K562 (cell line): ENCODE data around the gene DOLK. TPM values are rescaled to one million over a fixed set of nuclear protein-coding genes. Genes with fewer than 3 reads are reported as not detected.

Experiments used
- BMI1 ChIP-seq: fragments of 150-350 bp; IDR thresholded peaks from 2 replicates; pipeline ENCODE4 v1.6.1; 2014; ENCODE audit warnings: low read length
- CHD1 ChIP-seq: fragments of 200-600 bp; sonication (generic); IDR thresholded peaks from one replicate; pipeline ENCODE4 v1.6.1; 2012; ENCODE audit warnings: mild to moderate bottlenecking, moderate library complexity, low read length, inconsistent platforms
- CHD4 ChIP-seq: fragments of 200-600 bp; sonication (generic); IDR thresholded peaks from 3 replicates; pipeline ENCODE4 v1.6.1; 2012; ENCODE audit warnings: low read depth, mild to moderate bottlenecking, mixed read lengths, low read length, inconsistent platforms; ENCODE audit not compliant: insufficient read depth, insufficient replicate concordance, poor library complexity, severe bottlenecking
- CREBBP ChIP-seq: IDR thresholded peaks from one replicate; pipeline ENCODE4 v1.6.1; 2012; ENCODE audit warnings: low read depth, mild to moderate bottlenecking, control low read depth, inconsistent platforms, low read length
- GTF3C2 ChIP-seq: IDR thresholded peaks from 3 replicates; pipeline ENCODE4 v1.6.1; 2011; ENCODE audit warnings: borderline replicate concordance, mild to moderate bottlenecking, moderate library complexity; ENCODE audit not compliant: insufficient read length; ENCODE audit errors: extremely low read depth
- HMG20A ChIP-seq: fragments of 450-650 bp; formaldehyde crosslinking; conservative IDR thresholded peaks from 2 replicates; pipeline ENCODE4 v1.4.0; 2020; ENCODE audit warnings: mild to moderate bottlenecking, mixed read lengths
- HSF4 ChIP-seq: fragments of 250-450 bp; sonication (Bioruptor Pico); IDR thresholded peaks from 2 replicates; pipeline ENCODE4 v2.1.2; 2022; ENCODE audit warnings: mild to moderate bottlenecking, moderate library complexity, borderline replicate concordance
- ID3 ChIP-seq, 2 experiments: fragments of 250-450 bp in 1 of 2; fragments of 450-650 bp in 1 of 2; sonication (Bioruptor Pico) in 1 of 2; IDR thresholded peaks; 2 replicates each; pipeline versions ENCODE4 v1.6.1 to v1.8.0; 2016 to 2021; ENCODE audit warnings: mild to moderate bottlenecking in 2 of 2, moderate library complexity in 2 of 2, missing compliant biosample characterization in 1 of 2, missing genetic modification characterization in 1 of 2
- NFRKB ChIP-seq: fragments of 450-650 bp; IDR thresholded peaks from 2 replicates; pipeline ENCODE4 v1.6.1; 2016; ENCODE audit warnings: low read depth
- SNIP1 ChIP-seq: fragments of 450-650 bp; IDR thresholded peaks from 2 replicates; pipeline ENCODE4 v1.7.1; 2017; ENCODE audit warnings: low read depth, mild to moderate bottlenecking
- THAP12 ChIP-seq: fragments of 250-450 bp; sonication (Bioruptor Pico); IDR thresholded peaks from 2 replicates; pipeline ENCODE4 v1.9.0; 2021; ENCODE audit warnings: mild to moderate bottlenecking, inconsistent platforms
- ZFP30 ChIP-seq: fragments of 250-450 bp; sonication (Bioruptor Pico); IDR thresholded peaks from 2 replicates; pipeline ENCODE4 v1.8.0; 2022; ENCODE audit warnings: moderate library complexity, mild to moderate bottlenecking, inconsistent platforms, borderline replicate concordance
- ZNF551 ChIP-seq: fragments of 250-450 bp; sonication (Bioruptor Pico); IDR thresholded peaks from 2 replicates; pipeline ENCODE4 v1.5.0; 2021; ENCODE audit warnings: mild to moderate bottlenecking, moderate library complexity
- ZNF696 ChIP-seq: fragments of 250-450 bp; sonication (Bioruptor Pico); conservative IDR thresholded peaks from 2 replicates; pipeline ENCODE4 v1.4.0; 2020; ENCODE audit warnings: mild to moderate bottlenecking, moderate library complexity
- ZNF76 ChIP-seq: fragments of 250-450 bp; sonication (Bioruptor Pico); IDR thresholded peaks from 2 replicates; pipeline ENCODE4 v1.4.0; 2020; ENCODE audit warnings: mild to moderate bottlenecking, moderate library complexity, borderline replicate concordance
- polyA plus RNA-seq, 8 experiments: library from polyadenylated mRNA; depleted of rRNA in 4 of 8; stranded (reverse) in 5 of 8; unstranded in 3 of 8; fragments of >200 nt; fragmentation: Nextera tagmentation in 2 of 8; fragmentation: Illumina TruSeq in 1 of 8; extraction: Ambion mirVana in 2 of 8; extraction: Trizol in 1 of 8; gene quantifications; 2 replicates each; pipeline versions ENCODE4 v1.2.1 to v1.2.3, GENCODE V29; 2011 to 2014; ENCODE audit warnings: inconsistent platforms in 1 of 8, missing spikeins in 1 of 8
- total RNA-seq, 7 experiments: library from RNA; depleted of rRNA in 6 of 7; stranded (reverse); fragments of >200 nt in 6 of 7; fragmentation: Illumina TruSeq in 2 of 7; extraction: Trizol in 2 of 7; gene quantifications; 2 replicates each; pipeline versions ENCODE4 v1.2.1 to v1.2.3, GENCODE V29; 2011 to 2021; ENCODE audit warnings: low replicate concordance in 1 of 7
- TF ChIP-seq, protein P1 (sequence below): sonication (generic); formaldehyde crosslinking; IDR thresholded peaks from 2 replicates; pipeline ENCODE4 v1.8.0; 2023; ENCODE audit warnings: mild to moderate bottlenecking, missing genetic modification reagents
- TF ChIP-seq, protein P2 (sequence below): sonication (generic); IDR thresholded peaks from 2 replicates; pipeline ENCODE4 v1.6.1; 2016

DOLK gene
- total and polyA plus RNA-seq, 9 of the 15 experiments (the other 6 are each of a cell fraction or from before 2014, with no cell fraction given) = 2.6 to 14.2 (median 11.7) TPM

DNA sequence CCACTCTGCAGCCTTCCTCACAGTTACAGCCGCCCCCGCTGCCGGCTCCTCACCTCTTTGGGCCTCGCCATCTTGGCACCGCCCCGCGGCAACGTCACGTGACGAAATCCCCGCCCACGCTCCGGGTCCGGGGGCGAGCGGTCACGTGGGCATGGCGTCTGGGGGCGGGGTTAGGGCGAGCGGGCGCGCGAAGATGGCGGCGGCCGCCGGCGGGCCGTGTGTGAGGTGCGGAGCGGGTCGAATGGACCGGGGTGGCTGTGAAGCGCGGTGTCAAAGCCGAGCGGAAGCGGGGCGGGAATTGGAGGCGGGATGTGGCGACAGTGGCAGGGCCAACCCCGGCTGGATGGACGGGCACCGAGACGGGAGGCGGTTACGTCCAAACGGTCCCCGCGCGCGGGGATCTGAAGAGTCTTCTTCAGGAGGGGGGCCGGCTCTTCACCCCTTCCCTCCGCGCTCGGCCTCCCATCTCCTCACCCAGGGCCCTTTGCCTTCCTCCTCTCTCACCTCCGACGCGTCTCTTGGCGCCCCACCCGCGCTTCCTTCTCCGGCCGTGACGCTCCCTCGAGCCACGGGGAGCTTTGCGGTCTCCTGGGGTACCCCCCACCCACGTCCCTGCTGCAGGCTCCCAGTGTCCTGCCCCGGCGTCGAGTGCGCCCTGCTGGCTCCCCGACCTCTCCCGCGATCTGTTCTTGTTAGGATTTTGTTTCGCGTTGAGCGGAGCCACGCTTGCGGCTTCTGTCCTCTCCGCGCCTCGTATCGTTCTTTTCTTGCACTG is at the start of gene DOLK, which contains the start of gene NUP188 (continued):
- TF ChIP-seq HSF4 (CRISPR knock-in tag) = no peak
- no peak for TF ChIP-seq ZNF551 (CRISPR knock-in tag)
- TF ChIP-seq ZNF696 (CRISPR knock-in tag) = no peak
- TF ChIP-seq ZNF76 (CRISPR knock-in tag) = no peak; the same call in 1 of the 2 replicates
- TF ChIP-seq CREBBP = no peak
- peak; percentile 78 for TF ChIP-seq NFRKB
- peak; percentile 33 for TF ChIP-seq CHD1
- no peak for TF ChIP-seq ID3 (CRISPR knock-in tag; IDR thresholded peaks at IDR 0.05)
- TF ChIP-seq ID3 (tag; IDR thresholded peaks at IDR 0.05) = no peak
- TF ChIP-seq, protein P1, sequence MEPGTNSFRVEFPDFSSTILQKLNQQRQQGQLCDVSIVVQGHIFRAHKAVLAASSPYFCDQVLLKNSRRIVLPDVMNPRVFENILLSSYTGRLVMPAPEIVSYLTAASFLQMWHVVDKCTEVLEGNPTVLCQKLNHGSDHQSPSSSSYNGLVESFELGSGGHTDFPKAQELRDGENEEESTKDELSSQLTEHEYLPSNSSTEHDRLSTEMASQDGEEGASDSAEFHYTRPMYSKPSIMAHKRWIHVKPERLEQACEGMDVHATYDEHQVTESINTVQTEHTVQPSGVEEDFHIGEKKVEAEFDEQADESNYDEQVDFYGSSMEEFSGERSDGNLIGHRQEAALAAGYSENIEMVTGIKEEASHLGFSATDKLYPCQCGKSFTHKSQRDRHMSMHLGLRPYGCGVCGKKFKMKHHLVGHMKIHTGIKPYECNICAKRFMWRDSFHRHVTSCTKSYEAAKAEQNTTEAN (CRISPR knock-in tag) = no peak
- TF ChIP-seq ZFP30 (CRISPR knock-in tag) = no peak
- no peak for TF ChIP-seq SNIP1
- no peak for TF ChIP-seq CHD4
- TF ChIP-seq, protein P2, sequence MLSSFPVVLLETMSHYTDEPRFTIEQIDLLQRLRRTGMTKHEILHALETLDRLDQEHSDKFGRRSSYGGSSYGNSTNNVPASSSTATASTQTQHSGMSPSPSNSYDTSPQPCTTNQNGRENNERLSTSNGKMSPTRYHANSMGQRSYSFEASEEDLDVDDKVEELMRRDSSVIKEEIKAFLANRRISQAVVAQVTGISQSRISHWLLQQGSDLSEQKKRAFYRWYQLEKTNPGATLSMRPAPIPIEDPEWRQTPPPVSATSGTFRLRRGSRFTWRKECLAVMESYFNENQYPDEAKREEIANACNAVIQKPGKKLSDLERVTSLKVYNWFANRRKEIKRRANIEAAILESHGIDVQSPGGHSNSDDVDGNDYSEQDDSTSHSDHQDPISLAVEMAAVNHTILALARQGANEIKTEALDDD = no peak
- no peak for TF ChIP-seq HMG20A (CRISPR knock-in tag)
- TF ChIP-seq BMI1 = no peak
- TF ChIP-seq GTF3C2 = no peak
- peak; percentile 60; the same call in 1 of the 2 replicates for TF ChIP-seq THAP12 (CRISPR knock-in tag)
